HepG2 (cell line): ENCODE measurements around the gene SEMA6B. TPM values are rescaled to one million over a fixed set of nuclear protein-coding genes. Genes with fewer than 3 reads are reported as not detected.
A peak's percentile ranks its signal among the peaks of the same experiment; 100 is the strongest.

Experiments used
- CEBPZ ChIP-seq: IDR thresholded peaks from 2 replicates; pipeline ENCODE4 v1.6.1; 2012; ENCODE audit warnings: low read length, improper control_type of control experiment
- ELK4 ChIP-seq: sonication (generic); formaldehyde crosslinking; IDR thresholded peaks from 2 replicates; pipeline ENCODE4 v1.9.0; 2021; ENCODE audit warnings: missing genetic modification reagents, borderline replicate concordance
- FOXA3 ChIP-seq: IDR thresholded peaks from 2 replicates; pipeline ENCODE4 v1.6.1; 2016; ENCODE audit warnings: missing genetic modification reagents, missing compliant biosample characterization
- KDM5B ChIP-seq: sonication (generic); formaldehyde crosslinking; IDR thresholded peaks from 2 replicates; pipeline ENCODE4 v1.4.0; 2020; ENCODE audit warnings: missing genetic modification reagents, mild to moderate bottlenecking, borderline replicate concordance
- MIER2 ChIP-seq: IDR thresholded peaks from 2 replicates; pipeline ENCODE4 v1.6.1; 2016; ENCODE audit warnings: missing biosample characterization, missing genetic modification reagents
- MTA3 ChIP-seq: sonication (generic); formaldehyde crosslinking; IDR thresholded peaks from 2 replicates; pipeline ENCODE4 v1.4.0; 2020; ENCODE audit warnings: missing genetic modification reagents
- NFE2L1 ChIP-seq: sonication (generic); formaldehyde crosslinking; IDR thresholded peaks from 2 replicates; pipeline ENCODE4 v1.4.0; 2020; ENCODE audit warnings: missing genetic modification reagents, mild to moderate bottlenecking, borderline replicate concordance
- ONECUT2 ChIP-seq: sonication (generic); formaldehyde crosslinking; IDR thresholded peaks from 2 replicates; pipeline ENCODE4 v1.4.0; 2020; ENCODE audit warnings: missing genetic modification reagents
- PHF20 ChIP-seq: sonication (generic); formaldehyde crosslinking; IDR thresholded peaks from 2 replicates; pipeline ENCODE4 v1.5.0; 2020; ENCODE audit warnings: mild to moderate bottlenecking, missing genetic modification reagents
- SMAD3 ChIP-seq: sonication (generic); formaldehyde crosslinking; IDR thresholded peaks from 2 replicates; pipeline ENCODE4 v1.4.0; 2020; ENCODE audit warnings: missing genetic modification reagents
- SMYD3 ChIP-seq: sonication (generic); formaldehyde crosslinking; IDR thresholded peaks from 2 replicates; pipeline ENCODE4 v1.8.1; 2023; ENCODE audit warnings: mild to moderate bottlenecking, missing genetic modification reagents
- ZBTB34 ChIP-seq: sonication (generic); formaldehyde crosslinking; IDR thresholded peaks from 2 replicates; pipeline ENCODE4 v1.8.0; 2022; ENCODE audit warnings: mild to moderate bottlenecking, missing genetic modification reagents
- ZFY ChIP-seq: sonication (generic); formaldehyde crosslinking; IDR thresholded peaks from 2 replicates; pipeline ENCODE4 v1.4.0; 2020; ENCODE audit warnings: missing genetic modification reagents
- ZNF124 ChIP-seq: sonication (generic); formaldehyde crosslinking; IDR thresholded peaks from 2 replicates; pipeline ENCODE4 v1.4.0; 2020; ENCODE audit warnings: missing genetic modification reagents
- ZNF230 ChIP-seq: sonication (generic); formaldehyde crosslinking; IDR thresholded peaks from 2 replicates; pipeline ENCODE4 v1.4.0; 2020; ENCODE audit warnings: mild to moderate bottlenecking, missing genetic modification reagents
- ZNF468 ChIP-seq: sonication (generic); formaldehyde crosslinking; IDR thresholded peaks from 2 replicates; pipeline ENCODE4 v1.8.0; 2022; ENCODE audit warnings: mild to moderate bottlenecking, moderate library complexity, missing genetic modification reagents
- ZNF501 ChIP-seq: sonication (generic); formaldehyde crosslinking; IDR thresholded peaks from 2 replicates; pipeline ENCODE4 v1.5.1; 2020; ENCODE audit warnings: mild to moderate bottlenecking, moderate library complexity, missing genetic modification reagents
- ZNF563 ChIP-seq: sonication (generic); formaldehyde crosslinking; IDR thresholded peaks from 2 replicates; pipeline ENCODE4 v1.8.0; 2022; ENCODE audit warnings: mild to moderate bottlenecking, moderate library complexity, missing genetic modification reagents
- ZNF564 ChIP-seq: sonication (generic); formaldehyde crosslinking; IDR thresholded peaks from 2 replicates; pipeline ENCODE4 v1.8.1; 2023; ENCODE audit warnings: mild to moderate bottlenecking, missing genetic modification reagents
- ZNF761 ChIP-seq: sonication (generic); formaldehyde crosslinking; conservative IDR thresholded peaks from 2 replicates; pipeline ENCODE4 v1.4.0; 2020; ENCODE audit warnings: mild to moderate bottlenecking, missing genetic modification reagents
- ZSCAN22 ChIP-seq: sonication (generic); formaldehyde crosslinking; IDR thresholded peaks from 2 replicates; pipeline ENCODE4 v1.4.0; 2020; ENCODE audit warnings: mild to moderate bottlenecking, missing genetic modification reagents
- polyA plus RNA-seq, 8 experiments: library from polyadenylated mRNA; depleted of rRNA in 3 of 8; stranded (reverse) in 7 of 8; unstranded in 1 of 8; fragments of >200 nt; fragmentation: Illumina TruSeq in 4 of 8; extraction: Trizol in 4 of 8; gene quantifications; 2 replicates each; pipeline versions ENCODE4 v1.2.1 to v1.2.3, GENCODE V29; 2011 to 2016; ENCODE audit warnings: low read depth in 4 of 8, missing spikeins in 1 of 8, mixed read lengths in 1 of 8; ENCODE audit not compliant: insufficient read depth in 1 of 8
- total RNA-seq, 5 experiments: library from RNA; depleted of rRNA; stranded (reverse); fragments of >200 nt; fragmentation: Illumina TruSeq; extraction: Trizol; gene quantifications; 2 replicates each; pipeline ENCODE4 v1.2.3, GENCODE V29; 2016; ENCODE audit warnings: low read depth in 1 of 5
- TF ChIP-seq, protein P1 (sequence below): sonication (generic); formaldehyde crosslinking; IDR thresholded peaks from 2 replicates; pipeline ENCODE4 v1.4.0; 2020; ENCODE audit warnings: mild to moderate bottlenecking, missing genetic modification reagents
- TF ChIP-seq, protein P2 (sequence below): sonication (generic); formaldehyde crosslinking; conservative IDR thresholded peaks from 2 replicates; pipeline ENCODE4 v1.4.0; 2020; ENCODE audit warnings: missing genetic modification reagents

The SEMA6B gene
- total and polyA plus RNA-seq, 2 of the 13 experiments (the other 11 are each of a cell fraction or from before 2014, with no cell fraction given) = 45.5 to 67.1 TPM

- TF ChIP-seq, protein P1, sequence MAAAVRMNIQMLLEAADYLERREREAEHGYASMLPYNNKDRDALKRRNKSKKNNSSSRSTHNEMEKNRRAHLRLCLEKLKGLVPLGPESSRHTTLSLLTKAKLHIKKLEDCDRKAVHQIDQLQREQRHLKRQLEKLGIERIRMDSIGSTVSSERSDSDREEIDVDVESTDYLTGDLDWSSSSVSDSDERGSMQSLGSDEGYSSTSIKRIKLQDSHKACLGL = peak; percentile 48; the same call in 1 of the 2 replicates
- TF ChIP-seq ZFY (CRISPR knock-in tag) = peak; percentile 55; the same call in 1 of the 2 replicates
- TF ChIP-seq NFE2L1 = no peak
- TF ChIP-seq MIER2 = no peak
- peak; percentile 50; the same call in 1 of the 2 replicates for TF ChIP-seq KDM5B (CRISPR knock-in tag)
- TF ChIP-seq ZNF563 (CRISPR knock-in tag) = 0 out of 2 replicates have a peak, but pooled peaks have one; percentile 55
- no peak for TF ChIP-seq ZNF468 (CRISPR knock-in tag)
- no peak for TF ChIP-seq ELK4 (CRISPR knock-in tag)
- TF ChIP-seq ZNF564 (CRISPR knock-in tag) = peak; percentile 31; the same call in 1 of the 2 replicates
- peak; percentile 79 for TF ChIP-seq ONECUT2
- TF ChIP-seq ZNF501 (CRISPR knock-in tag) = peak; percentile 59; the same call in 1 of the 2 replicates
- no peak for TF ChIP-seq MTA3 (CRISPR knock-in tag)
- no peak for TF ChIP-seq ZBTB34 (CRISPR knock-in tag)
- TF ChIP-seq SMAD3 (CRISPR knock-in tag) = no peak
- no peak for TF ChIP-seq CEBPZ
- TF ChIP-seq PHF20 (CRISPR knock-in tag) = no peak
- no peak for TF ChIP-seq ZNF761 (CRISPR knock-in tag)
- no peak for TF ChIP-seq ZNF230
- TF ChIP-seq FOXA3 = 0 out of 2 replicates have a peak, but pooled peaks have one; percentile 14
- TF ChIP-seq ZSCAN22 (CRISPR knock-in tag) = no peak
- TF ChIP-seq, protein P2, sequence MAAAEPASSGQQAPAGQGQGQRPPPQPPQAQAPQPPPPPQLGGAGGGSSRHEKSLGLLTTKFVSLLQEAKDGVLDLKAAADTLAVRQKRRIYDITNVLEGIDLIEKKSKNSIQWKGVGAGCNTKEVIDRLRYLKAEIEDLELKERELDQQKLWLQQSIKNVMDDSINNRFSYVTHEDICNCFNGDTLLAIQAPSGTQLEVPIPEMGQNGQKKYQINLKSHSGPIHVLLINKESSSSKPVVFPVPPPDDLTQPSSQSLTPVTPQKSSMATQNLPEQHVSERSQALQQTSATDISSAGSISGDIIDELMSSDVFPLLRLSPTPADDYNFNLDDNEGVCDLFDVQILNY (CRISPR knock-in tag) = peak; percentile 83
- TF ChIP-seq SMYD3 (CRISPR knock-in tag) = 0 out of 2 replicates have a peak, but pooled peaks have one; percentile 43
- no peak for TF ChIP-seq ZNF124
Observed at GRCh38 chr19:4534836-4535658, 24.4 kb downstream of the SEMA6B start, which contains the start of gene PLIN5 (continued).
